Mesenteric fat pad (tissue), 1 donor: ENCODE data around the gene WHRN. TPM values are rescaled to one million over a fixed set of nuclear protein-coding genes. Genes with fewer than 3 reads are reported as not detected.

ENCODE experiments used
- DNase-seq: peaks from one replicate; pipeline ENCODE4 v3.0.0-alpha.2; 2020; ENCODE audit warnings: low spot score
- total RNA-seq: library from RNA; stranded (reverse); fragmentation: NEBNext Ultra II Directional; extraction: Animal tissue kit (Norgen Biotek cat#: 25700); gene quantifications from one replicate; pipeline ENCODE4 v1.2.1, GENCODE V29; 2021
- donor health status: DM: yes; HTN: yes; CAD: no.

Gene WHRN
- total RNA-seq, 1 donor from 2014 or later, result 5.5 TPM

DNA sequence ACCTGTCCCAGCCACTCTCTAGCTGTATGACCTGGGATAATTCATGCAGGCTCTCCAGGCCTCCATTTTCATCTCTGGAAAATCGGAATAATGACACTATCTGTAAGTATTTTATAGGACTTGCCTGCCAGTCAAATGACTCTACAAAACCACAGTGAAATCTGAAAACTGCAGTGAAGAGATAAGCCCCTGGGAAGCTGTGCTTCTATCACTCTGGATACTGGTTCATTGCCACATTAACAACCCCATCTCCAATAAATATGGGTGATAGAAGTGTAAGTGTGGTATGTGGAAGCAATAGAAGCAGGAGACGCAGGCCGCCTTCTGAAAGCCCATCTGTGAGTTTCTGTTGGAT is 31.8 kb downstream of the WHRN start:
- DNase-seq, result no peak

GRCh38 chr9:114472765-114473446 is 32.4 kb downstream of the WHRN start:
- peak; percentile 79 for DNase-seq

GRCh38 chr9:114471157-114471556 is 34.1 kb downstream of the WHRN start:
- DNase-seq, result no peak

DNA sequence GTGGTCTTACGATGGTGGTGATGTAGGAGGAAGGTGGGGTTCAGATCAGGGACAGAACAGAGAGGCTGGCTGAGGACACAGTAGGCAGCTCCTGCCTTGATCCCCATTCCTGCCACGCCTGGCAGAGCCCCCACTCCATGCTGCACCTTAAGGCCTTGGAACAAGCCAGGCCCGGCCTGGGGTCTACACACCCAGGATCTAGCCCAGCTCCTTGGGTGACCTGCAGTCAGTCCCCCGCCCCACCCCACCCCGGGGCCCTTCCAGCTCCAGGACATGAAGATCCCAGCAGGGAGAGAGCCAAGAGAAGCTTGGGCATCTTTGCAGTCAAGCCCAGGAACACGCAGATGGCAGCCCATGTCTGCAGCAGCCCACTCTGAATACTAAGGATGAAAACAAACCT is 34.7 kb downstream of the WHRN start:
- peak; percentile 33 for DNase-seq

GRCh38 chr9:114470121-114470520 is 35.2 kb downstream of the WHRN start:
- DNase-seq, result peak; percentile 74

DNA sequence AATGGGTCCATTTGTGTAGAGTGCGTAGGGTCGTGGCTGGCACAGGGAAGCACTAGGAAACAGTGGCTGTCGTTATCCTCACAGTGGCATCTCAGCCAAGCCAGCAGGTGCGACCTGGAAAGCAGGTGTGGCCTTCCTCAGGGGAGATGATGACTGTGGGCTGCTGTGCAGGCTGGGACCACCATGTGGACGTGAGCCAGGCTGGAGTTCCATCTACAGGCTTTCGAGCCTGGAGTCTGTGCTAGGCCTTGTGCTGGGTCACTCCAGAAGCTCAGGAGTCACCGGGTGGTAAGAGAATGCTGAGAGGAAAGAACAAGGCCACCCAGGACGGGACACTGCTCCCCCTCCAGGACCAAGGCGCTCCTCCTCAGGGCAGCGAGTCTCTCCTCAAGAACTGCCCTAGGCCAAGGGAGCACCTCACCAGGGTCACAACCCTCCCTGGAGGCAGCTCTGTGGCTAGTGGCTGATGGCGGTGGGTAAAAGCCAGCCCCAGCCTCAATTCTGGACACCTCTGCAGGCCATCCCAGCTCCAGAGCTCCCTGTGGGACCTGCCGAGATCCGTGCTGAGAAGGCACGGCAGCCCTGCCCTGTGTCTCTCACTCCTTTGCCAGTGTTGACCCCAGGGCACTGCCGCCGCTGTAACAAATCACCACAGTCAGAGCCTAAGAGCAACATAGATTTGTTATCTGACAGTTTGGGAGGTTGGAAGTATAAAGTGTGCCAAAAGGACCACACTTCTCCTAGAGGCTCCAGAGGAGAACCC is 36.0 kb downstream of the WHRN start:
- peak; percentile 49 for DNase-seq

DNA sequence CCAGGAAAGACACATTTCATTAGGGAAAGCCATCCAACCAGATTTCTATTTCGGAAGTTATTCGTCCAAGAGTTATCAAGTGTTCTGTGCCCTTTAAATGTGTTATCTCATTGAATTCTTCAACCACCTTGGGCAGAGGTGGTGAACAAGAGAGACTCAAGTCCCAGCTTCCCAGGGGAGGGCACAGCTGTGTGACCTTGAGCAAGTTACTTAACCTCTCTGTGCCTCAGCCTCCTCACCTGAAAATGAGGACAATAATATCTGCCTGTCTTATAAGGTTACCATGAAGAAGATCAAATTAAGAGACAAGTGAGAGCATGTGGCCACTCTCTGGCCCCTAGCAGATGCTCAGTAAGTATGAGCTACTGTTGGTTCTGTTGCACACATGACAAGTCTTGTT is 37.4 kb downstream of the WHRN start:
- DNase-seq, result no peak

GRCh38 chr9:114467226-114467750 is 38.0 kb downstream of the WHRN start:
- peak; percentile 82 for DNase-seq

DNA sequence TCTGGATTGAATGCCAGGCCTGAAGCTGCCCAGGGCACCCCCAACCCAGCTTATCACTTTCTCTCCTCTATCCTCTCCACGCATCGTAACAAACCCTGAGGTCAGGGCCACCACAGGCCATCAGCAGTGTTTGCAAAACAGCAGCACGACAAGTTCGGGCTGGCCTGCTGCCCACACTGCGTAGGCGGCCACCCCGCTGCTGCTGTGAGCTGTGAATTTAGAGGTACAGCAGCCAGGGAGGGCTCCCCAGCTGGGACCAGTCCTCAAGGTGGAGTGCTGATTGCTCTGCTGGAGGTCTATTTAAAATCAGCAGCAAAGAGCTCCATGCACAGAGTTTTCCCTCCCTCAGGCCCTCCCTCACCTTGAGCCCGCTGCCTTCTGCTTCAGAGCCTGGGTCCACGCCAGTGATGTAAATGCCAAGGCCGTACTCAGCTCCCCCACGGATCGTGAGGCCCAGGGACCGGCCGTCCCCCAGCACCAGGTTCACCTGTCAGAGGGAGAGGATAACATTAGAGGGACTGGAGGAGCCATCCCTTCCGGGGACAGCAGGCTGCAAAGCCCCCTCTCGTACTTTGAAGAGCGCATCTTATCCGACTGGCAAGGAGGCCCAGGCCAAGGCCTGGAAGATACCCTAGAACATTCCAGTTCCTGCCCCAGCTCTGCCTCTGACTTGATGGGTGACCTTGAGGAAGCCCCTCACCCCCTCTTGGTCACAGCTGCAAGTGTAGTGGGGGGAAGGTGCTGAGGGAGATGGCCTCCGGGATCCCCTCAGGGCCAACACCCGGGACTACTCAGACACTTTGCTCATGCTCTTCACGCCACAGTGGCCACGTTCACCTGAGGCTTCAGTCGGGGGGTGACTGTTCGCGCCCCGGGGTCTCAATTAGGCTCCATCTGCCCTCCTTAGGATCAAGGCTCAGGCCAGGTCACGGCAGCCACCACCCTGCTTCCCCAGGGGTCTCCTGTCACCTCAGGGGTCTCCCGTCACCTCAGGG is 39.1 kb downstream of the WHRN start:
- peak; percentile 86 for DNase-seq

DNA sequence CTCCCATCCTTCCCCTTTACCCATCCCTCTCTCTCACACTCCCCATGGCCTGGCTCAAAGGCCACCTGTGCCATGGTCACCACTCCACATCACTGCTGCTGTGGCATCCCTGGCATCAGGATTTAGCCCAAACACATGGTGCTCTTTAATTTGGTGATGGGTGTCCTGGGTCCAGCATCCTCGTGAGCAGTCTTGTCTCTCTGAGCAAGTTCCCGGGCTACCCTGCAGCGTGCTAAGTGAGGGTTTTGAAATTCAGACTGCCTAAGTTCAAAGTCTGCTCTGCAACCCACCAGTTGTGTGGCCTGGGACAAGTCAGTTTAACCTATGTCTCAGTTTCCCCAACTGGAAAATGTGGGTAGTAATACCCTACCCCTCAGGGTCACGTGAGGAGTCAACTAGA is 39.9 kb downstream of the WHRN start:
- peak; percentile 81 for DNase-seq

- peak; percentile 20 for DNase-seq
Observed at GRCh38 chr9:114464281-114465051, 40.8 kb downstream of the WHRN start.

DNA sequence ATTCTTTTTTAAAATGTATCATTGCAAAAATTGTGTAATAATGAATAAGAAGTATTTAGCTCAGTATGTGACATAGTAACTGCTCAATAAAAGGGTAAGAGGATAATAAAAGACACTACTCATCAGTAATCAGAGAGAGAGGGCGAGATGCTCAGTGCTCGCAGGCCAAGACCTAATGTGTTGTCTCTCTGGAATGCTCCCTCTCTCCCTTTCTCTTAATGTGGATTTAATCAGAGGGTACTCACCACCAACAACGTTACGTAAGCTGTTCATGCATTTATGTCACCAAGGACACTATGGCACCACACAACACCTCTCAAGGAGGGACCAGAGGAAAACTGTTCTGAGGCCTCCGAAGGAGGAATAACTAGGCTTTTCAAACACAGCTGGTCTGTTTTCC is 42.5 kb downstream of the WHRN start:
- DNase-seq, result no peak

GRCh38 chr9:114461468-114461867 is 43.8 kb downstream of the WHRN start:
- DNase-seq, result no peak

DNA sequence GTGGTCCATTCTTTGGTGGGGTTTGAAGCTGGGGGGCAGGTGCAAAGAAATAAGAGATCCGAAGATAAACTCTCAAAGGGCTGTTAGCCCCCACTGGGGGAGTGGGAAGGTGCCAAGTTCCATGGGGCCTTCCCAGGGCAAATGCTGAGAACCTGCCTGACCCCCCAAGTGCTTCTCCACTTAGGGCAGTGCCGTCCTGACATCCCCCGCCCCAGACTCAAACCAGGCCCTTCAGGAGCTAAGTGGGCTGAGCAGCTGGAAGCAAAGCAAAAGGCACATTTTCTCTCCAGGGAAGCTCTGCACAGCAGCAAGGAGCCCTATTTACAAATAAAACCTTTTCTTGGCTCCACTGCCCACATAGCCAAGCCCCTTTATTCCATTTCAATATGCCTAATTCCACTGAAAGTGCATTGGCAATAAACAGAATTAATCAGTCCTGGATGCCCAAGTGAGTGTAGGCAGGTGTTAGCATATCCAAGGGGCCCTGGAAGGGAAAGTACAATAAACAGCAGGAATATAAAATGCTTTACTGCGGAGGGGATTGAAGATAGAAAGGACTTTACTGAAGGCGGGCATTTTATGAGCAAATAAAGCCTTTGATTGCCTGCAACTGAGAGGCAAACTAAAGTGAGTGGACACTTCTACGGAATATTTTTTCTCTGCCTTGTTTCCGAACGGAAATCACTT is 44.6 kb downstream of the WHRN start:
- DNase-seq, result no peak

- no peak for DNase-seq
Observed at GRCh38 chr9:114459464-114459863, 45.8 kb downstream of the WHRN start.

GRCh38 chr9:114456929-114457328 is 48.3 kb downstream of the WHRN start:
- DNase-seq, result no peak

GRCh38 chr9:114454652-114455051 is 50.6 kb downstream of the WHRN start:
- no peak for DNase-seq

DNA sequence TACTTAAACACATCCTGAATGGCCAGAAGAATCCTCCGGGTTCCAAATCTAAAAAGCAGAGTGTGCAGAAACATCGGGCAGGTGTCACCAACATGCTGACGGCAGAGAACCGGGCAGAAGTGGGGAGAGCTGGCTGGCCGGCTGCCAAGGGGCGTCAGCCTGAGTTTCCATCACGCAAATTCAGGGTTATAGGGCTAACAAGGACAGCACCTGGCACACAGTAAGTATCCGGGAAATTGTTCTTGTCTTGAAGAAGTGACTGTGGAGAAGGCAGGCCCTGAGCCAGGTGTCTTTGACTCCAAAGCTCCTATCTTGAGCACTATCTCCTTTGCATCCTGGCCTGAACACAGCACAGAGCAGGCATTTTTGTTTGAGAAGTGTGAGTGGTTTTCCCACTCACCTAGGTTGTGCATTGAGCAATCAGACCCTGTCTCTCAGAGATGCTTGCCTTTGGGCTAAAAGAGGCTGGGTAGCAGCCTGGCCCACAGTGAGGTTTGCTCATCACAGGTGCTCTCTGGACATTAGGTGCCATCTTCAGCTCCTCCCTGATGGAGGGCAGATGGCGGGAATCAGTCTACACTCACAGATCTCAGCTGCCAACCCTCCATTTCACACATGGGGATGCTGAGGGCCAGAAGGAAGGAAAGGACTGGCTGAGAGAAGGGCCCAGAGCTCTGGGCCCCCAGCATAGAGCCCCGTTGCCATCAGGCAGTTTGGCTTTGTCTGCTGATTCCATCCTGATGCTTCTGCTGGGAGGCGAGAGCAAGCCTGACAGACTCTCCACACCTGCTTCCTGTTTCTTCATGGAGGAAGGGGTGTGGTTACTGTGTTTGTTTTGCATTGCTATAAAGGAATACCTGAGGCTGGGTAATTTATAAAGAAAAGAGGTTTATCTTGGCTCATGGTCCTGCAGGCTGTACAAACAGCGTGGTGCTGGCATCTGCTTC is 52.8 kb downstream of the WHRN start:
- no peak for DNase-seq

GRCh38 chr9:114451707-114452031 is 53.6 kb downstream of the WHRN start:
- no peak for DNase-seq
